ENCODE results near the gene DCXR.

DCXR gene

DNA sequence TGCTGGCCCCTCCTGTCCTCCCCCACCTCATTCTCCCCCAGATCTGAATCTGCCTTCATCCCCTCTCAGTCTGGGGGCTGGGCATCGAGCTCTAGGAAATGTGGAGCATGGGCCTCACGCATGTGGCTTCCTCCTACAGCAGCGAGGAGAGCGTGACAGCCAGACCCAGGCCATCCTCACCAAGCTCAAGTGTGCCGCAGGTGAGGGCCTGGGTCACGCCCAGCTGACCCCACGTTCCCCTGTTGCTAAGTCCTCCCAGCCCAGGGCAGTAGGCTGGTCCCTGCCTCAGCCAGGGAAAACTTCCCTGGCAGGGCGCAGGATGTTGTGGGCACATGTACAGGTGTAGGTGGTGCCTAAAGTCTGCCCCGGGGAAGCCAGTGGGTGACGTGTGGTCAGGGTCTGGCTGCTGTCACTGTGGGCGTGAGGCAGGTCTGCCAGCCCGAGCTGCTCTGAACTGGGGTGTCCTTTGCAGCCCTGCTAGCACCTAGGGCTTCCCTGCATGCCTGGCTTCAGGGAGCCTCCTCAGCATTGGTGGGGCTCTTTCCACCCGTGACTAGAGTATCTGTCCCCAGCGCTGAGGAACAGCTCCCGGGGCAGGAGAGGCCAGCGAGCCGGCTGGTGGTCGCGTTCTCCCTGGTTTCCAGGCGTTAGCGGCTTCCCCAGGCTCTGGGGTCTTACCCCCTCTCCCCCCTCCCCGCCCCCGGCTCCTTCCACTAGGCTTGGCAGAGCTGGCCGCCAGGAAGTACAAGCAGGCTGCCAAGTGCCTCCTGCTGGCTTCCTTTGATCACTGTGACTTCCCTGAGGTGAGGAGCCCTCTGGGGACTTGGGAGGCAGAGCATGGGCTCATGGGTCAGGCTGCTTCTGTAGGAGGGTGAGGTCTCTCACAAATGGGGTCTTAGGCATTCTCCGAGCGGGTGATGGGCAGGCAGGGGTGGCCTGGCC, 17.8 kb upstream of the DCXR start:
- no peak for TF ChIP-seq ZNF274 (IDR thresholded peaks at IDR 0.05; ENCODE audit: low read depth, low read length)
- H3K4me3 ChIP-seq (ENCODE audit: low read length), result no peak overlapping the region

- no peak overlapping the region for H3K4me3 ChIP-seq (ENCODE audit: low read length)
- TF ChIP-seq ZNF274 (IDR thresholded peaks at IDR 0.05; ENCODE audit: low read depth, low read length), result no peak
Measured at GRCh38 chr17:82054351-82055022, 17.0 kb upstream of the DCXR start.

DNA sequence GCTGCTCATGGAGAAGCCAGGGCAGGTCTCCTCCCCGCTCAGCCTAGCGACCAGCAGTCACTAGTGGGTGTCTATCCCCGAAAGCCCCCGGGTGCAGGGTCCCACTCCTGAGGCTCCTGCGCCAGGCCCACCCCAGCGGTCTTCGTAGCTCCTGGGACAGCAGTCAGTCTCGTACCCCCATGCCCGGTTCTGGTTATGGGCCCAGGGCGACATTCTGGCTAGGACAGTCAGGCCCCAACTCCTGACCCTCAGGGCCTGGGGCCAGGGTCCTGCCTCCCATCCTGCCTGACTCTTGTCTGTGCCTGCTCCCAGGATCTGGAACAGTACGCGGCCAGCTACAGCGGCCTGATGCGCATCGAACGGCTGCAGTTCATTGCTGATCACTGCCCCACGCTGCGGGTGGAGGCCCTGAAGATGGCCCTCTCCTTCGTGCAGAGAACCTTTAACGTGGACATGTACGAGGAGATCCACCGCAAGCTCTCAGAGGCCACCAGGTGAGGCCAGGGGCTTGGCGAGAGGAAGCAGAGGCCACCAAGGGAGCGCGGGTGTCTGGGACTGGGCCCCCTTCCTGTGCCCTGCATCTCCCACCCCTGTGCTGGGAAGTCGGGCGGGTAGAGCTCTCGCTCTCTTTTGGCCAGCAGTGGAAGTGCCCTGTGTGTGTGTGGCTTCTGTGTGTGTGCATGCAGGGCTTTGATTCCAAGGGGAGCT, 16.2 kb upstream of the DCXR start:
- no peak for TF ChIP-seq ZNF274 (IDR thresholded peaks at IDR 0.05; ENCODE audit: low read depth, low read length)
- no peak overlapping the region for H3K4me3 ChIP-seq (ENCODE audit: low read length)

- TF ChIP-seq ZNF274 (IDR thresholded peaks at IDR 0.05; ENCODE audit: low read depth, low read length), result no peak
- H3K4me3 ChIP-seq (ENCODE audit: low read length), result no peak overlapping the region; the same call in 1 of the 2 replicates
Measured at GRCh38 chr17:82053130-82053529, 15.6 kb upstream of the DCXR start.

- no peak for TF ChIP-seq ZNF274 (IDR thresholded peaks at IDR 0.05; ENCODE audit: low read depth, low read length)
- peak overlapping the region; percentile 86 for H3K4me3 ChIP-seq (ENCODE audit: low read length)
Measured at GRCh38 chr17:82052638-82053059, 15.2 kb upstream of the DCXR start.

DNA sequence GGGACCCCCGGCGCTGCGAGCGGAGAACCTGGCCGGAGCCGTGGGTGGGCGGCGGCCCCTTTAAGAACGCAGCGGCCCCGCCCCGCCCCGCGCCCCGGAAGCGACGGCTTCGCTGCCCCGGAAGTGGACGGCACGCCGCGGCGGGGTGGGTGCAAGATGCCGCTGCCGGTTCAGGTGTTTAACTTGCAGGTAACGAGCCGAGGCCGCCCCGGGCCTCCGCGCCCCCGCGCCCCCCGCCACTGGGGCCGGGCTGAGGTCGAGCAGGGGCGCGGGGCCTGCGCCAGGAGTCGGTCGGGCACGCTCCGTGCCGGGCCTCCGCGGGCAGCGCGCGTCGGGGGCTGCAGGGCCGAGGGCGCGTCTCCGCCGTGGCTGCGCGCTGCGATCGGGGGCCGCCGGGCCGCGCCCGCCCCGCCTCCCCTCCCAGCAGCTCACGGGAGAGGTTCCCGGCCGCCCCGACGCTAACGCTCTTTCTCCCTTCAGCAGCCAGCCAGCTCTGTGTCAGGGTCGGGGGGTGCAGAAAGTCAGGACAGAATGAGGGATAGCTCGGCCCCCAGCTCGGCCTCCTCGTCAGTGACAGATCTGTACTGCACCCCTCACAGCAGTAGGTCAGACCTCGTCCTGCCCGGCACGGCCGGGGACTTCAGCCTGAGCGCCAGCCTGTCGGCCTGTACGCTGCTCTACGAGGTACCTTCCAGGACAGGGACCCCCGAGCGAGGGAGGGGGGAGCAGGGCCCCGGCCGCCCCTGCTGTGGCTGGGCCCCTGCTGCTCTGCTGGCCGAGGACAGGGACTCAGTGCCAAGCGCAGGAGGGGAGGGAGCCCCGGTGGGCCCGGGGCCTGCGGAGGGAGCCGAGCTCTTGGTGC, 14.5 kb upstream of the DCXR start, which contains the start of the genes GPS1 and RFNG:
Gene GPS1, plus strand, starts transcription at position 123 of the 862 bp plus-strand sequence. Its CDS starts 34 bp downstream, at position 157.
Gene RFNG, minus strand, starts transcription at position 36 of the 862 bp plus-strand sequence. CDS start 45 bp downstream, outside the sequence.
- H3K4me3 ChIP-seq (ENCODE audit: low read length), result peak within 1 kb of the TSS; percentile 86
- TF ChIP-seq ZNF274 (IDR thresholded peaks at IDR 0.05; ENCODE audit: low read depth, low read length), result no peak

GRCh38 chr17:82050761-82051641, 13.5 kb upstream of the DCXR start:
- H3K4me3 ChIP-seq (ENCODE audit: low read length), result peak overlapping the region; percentile 86
- TF ChIP-seq ZNF274 (IDR thresholded peaks at IDR 0.05; ENCODE audit: low read depth, low read length), result no peak

- TF ChIP-seq ZNF274 (IDR thresholded peaks at IDR 0.05; ENCODE audit: low read depth, low read length), result no peak
Measured at GRCh38 chr17:82050152-82050760, 12.8 kb upstream of the DCXR start.

DNA sequence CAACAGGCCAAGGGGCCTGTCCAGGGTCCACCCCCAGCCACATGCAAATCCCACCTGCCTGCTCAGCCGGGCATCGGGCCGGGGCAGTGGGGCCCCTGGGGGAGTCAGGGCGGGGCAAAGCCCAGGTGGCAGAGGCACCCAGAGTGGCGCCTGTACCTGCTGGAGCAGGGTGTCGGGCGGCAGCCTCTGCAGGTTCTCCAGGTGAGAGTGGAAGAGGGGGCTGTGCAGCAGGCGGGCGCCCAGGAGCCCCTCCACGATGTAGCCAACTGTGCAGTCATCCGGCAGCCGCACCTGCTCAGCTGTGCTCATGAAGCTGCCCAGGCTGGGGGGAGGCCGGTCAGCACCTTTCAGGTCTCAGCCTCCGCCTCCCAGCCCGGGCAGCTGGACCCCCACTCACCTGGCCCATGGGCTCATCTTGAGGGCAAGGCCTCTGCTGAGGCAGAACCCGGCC, 12.0 kb upstream of the DCXR start:
- no peak overlapping the region for H3K4me3 ChIP-seq (ENCODE audit: low read length)
- TF ChIP-seq ZNF274 (IDR thresholded peaks at IDR 0.05; ENCODE audit: low read depth, low read length), result no peak

More at GRCh38 chr17:82050152-82050760, 12.8 kb upstream of the DCXR start:
- H3K4me3 ChIP-seq (ENCODE audit: low read length), result no peak overlapping the region; the same call in 1 of the 2 replicates

- H3K4me3 ChIP-seq (ENCODE audit: low read length), result no peak overlapping the region
- no peak for TF ChIP-seq ZNF274 (IDR thresholded peaks at IDR 0.05; ENCODE audit: low read depth, low read length)
Measured at GRCh38 chr17:82049106-82049505, 11.6 kb upstream of the DCXR start.

DNA sequence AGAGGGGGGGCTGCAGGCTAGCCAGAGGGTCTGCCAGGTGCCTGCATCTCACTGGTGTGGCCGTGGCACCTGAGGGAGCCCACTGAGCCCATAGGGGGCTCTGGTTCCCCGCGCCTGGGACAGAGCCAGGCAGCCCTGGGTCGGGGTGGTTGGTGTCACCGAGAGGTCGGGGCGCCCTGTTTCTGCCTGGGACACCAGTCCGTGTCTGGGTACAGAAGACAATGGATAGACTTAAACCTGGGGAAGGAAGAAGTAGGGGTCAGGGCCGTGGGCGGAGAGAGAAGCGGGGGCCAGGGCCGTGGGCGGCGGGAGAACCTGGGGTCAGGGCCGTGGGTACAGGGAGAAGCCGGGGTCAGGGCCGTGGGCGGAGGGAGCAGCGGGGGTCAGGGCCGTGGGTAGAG, 11.1 kb upstream of the DCXR start:
- TF ChIP-seq ZNF274 (IDR thresholded peaks at IDR 0.05; ENCODE audit: low read depth, low read length), result no peak
- H3K4me3 ChIP-seq (ENCODE audit: low read length), result no peak overlapping the region

Data from GM08714 (cell line).